ENCODE measurements around the gene SLC1A3. TPM values are rescaled to one million over a fixed set of nuclear protein-coding genes. Genes with fewer than 3 reads are reported as not detected.

SLC1A3 gene
- total RNA-seq, 1 donor from 2014 or later, result 0.25 TPM

DNA sequence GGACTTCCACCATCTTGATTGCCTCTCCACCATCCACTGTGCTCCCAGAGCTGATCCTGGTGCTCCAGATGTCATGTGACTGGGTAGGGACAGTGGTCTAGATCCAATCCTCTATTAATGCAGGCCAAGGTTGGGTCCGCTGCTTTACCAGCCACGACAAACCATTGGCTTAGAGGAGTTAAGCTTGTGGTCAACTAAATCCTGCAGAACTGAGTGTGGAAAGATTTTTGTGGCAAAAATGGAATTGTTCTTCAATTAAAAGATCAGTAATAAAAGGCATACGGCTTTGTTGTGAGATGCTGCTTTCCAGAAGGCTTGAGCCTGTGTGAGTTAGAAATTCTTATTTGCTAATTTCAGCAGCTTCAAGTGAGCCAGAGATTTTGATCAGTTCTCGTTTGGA lies 30.7 kb downstream of the SLC1A3 start:
- no peak overlapping the region for H3K4me3 ChIP-seq (ENCODE audit: low read depth, low read length)
- DNase-seq (ENCODE audit: low read depth), result no peak
- TF ChIP-seq, protein P1, sequence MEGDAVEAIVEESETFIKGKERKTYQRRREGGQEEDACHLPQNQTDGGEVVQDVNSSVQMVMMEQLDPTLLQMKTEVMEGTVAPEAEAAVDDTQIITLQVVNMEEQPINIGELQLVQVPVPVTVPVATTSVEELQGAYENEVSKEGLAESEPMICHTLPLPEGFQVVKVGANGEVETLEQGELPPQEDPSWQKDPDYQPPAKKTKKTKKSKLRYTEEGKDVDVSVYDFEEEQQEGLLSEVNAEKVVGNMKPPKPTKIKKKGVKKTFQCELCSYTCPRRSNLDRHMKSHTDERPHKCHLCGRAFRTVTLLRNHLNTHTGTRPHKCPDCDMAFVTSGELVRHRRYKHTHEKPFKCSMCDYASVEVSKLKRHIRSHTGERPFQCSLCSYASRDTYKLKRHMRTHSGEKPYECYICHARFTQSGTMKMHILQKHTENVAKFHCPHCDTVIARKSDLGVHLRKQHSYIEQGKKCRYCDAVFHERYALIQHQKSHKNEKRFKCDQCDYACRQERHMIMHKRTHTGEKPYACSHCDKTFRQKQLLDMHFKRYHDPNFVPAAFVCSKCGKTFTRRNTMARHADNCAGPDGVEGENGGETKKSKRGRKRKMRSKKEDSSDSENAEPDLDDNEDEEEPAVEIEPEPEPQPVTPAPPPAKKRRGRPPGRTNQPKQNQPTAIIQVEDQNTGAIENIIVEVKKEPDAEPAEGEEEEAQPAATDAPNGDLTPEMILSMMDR (IDR thresholded peaks at IDR 0.05; ENCODE audit: insufficient read depth, low read length, poor library complexity, severe bottlenecking), result no peak
- peaks cover 2% of the 10 kb centered on the region for H3K27me3 ChIP-seq (ENCODE audit: control insufficient read depth, insufficient read depth, low read length)
- no peaks in the 10 kb centered on the region for H3K36me3 ChIP-seq (ENCODE audit: control insufficient read depth, insufficient read depth, low read length)

DNA sequence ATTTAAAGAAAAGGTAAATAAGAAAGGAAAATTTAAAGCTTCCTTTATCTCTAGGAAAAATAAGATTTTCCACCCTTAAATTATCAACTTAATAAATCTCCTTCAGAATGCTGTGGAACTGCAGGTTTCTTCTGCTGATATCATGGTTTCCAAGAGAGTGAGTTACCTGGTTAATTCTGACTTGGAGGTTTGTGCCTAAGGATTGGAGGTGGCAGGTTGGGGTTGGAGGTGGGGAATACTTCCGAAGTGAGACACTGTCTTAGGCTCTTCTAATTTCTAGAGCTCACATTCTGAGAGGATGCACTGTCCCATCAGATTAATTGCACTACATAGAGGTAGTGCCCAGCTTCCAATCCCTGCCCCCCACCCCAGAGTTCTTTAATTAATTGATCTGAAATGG lies 31.1 kb downstream of the SLC1A3 start:
- H3K4me3 ChIP-seq (ENCODE audit: low read depth, low read length), result no peak overlapping the region
- peaks cover 2% of the 10 kb centered on the region for H3K27me3 ChIP-seq (ENCODE audit: control insufficient read depth, insufficient read depth, low read length)
- no peaks in the 10 kb centered on the region for H3K36me3 ChIP-seq (ENCODE audit: control insufficient read depth, insufficient read depth, low read length)
- TF ChIP-seq, protein P1 (IDR thresholded peaks at IDR 0.05; ENCODE audit: insufficient read depth, low read length, poor library complexity, severe bottlenecking), result no peak
- DNase-seq (ENCODE audit: low read depth), result no peak

DNA sequence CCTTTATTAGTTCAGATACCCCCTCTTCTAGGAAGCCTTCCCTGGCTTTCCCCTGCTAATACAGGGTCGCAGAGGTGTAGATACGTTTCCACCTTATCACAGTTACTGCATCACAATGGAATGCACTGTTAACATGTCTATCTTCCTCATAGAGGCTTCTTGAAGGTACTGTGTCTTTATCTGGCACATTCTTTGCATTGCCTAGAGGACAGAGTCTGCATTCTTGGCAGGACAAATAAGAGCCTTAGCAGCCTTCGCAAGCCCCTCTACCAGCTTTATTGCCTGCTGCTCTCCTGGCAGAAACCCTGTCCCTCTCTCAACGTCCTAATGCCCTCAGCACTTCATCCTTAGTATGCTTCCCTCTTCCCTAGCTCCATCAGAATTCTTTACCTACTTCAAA lies 31.6 kb downstream of the SLC1A3 start:
- H3K36me3 ChIP-seq (ENCODE audit: control insufficient read depth, insufficient read depth, low read length), result no peaks in the 10 kb centered on the region
- DNase-seq (ENCODE audit: low read depth), result no peak
- H3K4me3 ChIP-seq (ENCODE audit: low read depth, low read length), result no peak overlapping the region

DNA sequence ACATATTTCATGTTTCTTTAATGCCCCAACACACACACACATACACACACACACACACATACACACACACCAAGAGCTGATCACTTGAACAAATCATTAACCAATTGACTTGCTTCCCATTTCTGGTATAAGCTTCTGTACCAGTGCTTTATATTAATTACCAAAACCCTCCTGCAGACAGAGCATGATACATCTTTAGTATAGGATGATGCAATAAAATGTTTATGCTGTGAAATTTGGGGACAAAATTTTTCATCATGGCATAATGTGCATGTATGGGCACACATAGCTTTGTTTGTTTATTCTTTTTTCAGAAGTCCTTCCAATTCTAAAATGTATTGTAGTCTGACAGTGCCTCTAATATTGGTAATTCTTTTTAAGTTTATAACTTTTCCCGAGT lies 34.5 kb downstream of the SLC1A3 start:
- TF ChIP-seq, protein P1 (IDR thresholded peaks at IDR 0.05; ENCODE audit: insufficient read depth, low read length, poor library complexity, severe bottlenecking), result no peak
- H3K27me3 ChIP-seq (ENCODE audit: control insufficient read depth, insufficient read depth, low read length), result peaks cover 2% of the 10 kb centered on the region
- no peak for DNase-seq (ENCODE audit: low read depth)
- no peak overlapping the region for H3K4me3 ChIP-seq (ENCODE audit: low read depth, low read length)
- H3K36me3 ChIP-seq (ENCODE audit: control insufficient read depth, insufficient read depth, low read length), result no peaks in the 10 kb centered on the region

More for the DNA sequence above, 31.6 kb downstream of the SLC1A3 start:
- TF ChIP-seq, protein P1 (IDR thresholded peaks at IDR 0.05; ENCODE audit: insufficient read depth, low read length, poor library complexity, severe bottlenecking), result no peak
- H3K27me3 ChIP-seq (ENCODE audit: control insufficient read depth, insufficient read depth, low read length), result peaks cover 2% of the 10 kb centered on the region

DNA sequence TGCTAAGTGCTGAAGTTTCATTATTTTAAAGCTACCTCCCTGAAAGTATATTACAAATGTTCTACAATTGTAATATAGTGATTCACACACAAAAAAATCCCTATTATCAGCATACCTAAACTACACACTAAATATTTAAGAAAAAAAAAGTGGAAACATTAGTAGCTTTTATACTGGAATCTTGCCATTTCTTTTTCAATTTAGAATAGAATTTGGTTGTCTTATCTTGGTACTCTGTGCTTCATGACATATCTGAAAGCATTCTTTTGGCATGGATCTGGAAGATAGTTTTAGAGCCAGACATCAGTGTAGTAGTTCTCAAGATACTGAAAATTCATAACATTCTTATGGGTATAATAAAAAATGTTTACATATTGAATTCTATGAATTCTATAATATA lies 35.0 kb downstream of the SLC1A3 start:
- peaks cover 2% of the 10 kb centered on the region for H3K27me3 ChIP-seq (ENCODE audit: control insufficient read depth, insufficient read depth, low read length)
- no peaks in the 10 kb centered on the region for H3K36me3 ChIP-seq (ENCODE audit: control insufficient read depth, insufficient read depth, low read length)
- no peak for DNase-seq (ENCODE audit: low read depth)
- TF ChIP-seq, protein P1 (IDR thresholded peaks at IDR 0.05; ENCODE audit: insufficient read depth, low read length, poor library complexity, severe bottlenecking), result no peak
- no peak overlapping the region for H3K4me3 ChIP-seq (ENCODE audit: low read depth, low read length)

DNA sequence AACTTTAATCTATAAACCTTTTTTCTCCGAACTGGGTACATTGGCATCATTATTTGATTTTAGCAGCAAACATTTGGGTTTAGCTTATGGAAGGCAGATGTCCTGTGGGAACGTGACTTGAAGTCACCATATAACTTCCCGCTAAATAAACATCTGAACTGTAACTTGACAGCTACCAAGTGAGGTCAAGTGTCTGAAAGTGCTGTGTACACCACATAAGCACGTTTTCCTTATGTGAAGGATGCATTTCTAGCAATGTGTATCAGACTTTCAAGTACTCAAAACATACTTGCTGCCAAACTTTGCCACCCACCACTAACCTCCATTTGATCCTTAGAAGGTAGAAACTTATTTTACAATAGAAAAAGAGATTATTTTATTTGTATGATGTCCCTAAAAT lies 35.7 kb downstream of the SLC1A3 start:
- DNase-seq (ENCODE audit: low read depth), result no peak
- H3K27me3 ChIP-seq (ENCODE audit: control insufficient read depth, insufficient read depth, low read length), result peaks cover 2% of the 10 kb centered on the region
- no peaks in the 10 kb centered on the region for H3K36me3 ChIP-seq (ENCODE audit: control insufficient read depth, insufficient read depth, low read length)
- H3K4me3 ChIP-seq (ENCODE audit: low read depth, low read length), result no peak overlapping the region
- TF ChIP-seq, protein P1 (IDR thresholded peaks at IDR 0.05; ENCODE audit: insufficient read depth, low read length, poor library complexity, severe bottlenecking), result no peak

All from kidney epithelial cell (primary cell).